PC-9 (cell line): ENCODE data around the gene DND1. TPM values are rescaled to one million over a fixed set of nuclear protein-coding genes. Genes with fewer than 3 reads are reported as not detected.
A peak's percentile ranks its signal among the peaks of the same experiment; 100 is the strongest.
"Not testable (repeated sequence)": the region's sequence is repeated elsewhere in the genome, so short reads cannot be mapped to it uniquely, and the experiment has no call there.

Experiments used
- BruUV-seq: library from RNA; stranded (reverse); fragments of 400-500 nt; replicated peaks from 2 replicates; lab custom pipeline; 2021; lab: Mats Ljungman, UMichigan
- CTCF ChIA-PET: fragments of 300-600 bp; sonication (Branson Sonifier 250); formaldehyde crosslinking; loops from one replicate; lab custom pipeline; 2022; ENCODE audit warnings: antibody characterized with exemption; lab: Charles Lee
- POLR2A ChIA-PET: fragments of 300-600 bp; sonication (Branson Sonifier 250); formaldehyde crosslinking; loops from one replicate; lab custom pipeline; 2022; ENCODE audit warnings: antibody characterized with exemption; ENCODE audit not compliant: unreplicated experiment; lab: Charles Lee
- DNase-seq, 2 experiments: peaks; one replicate each; pipeline versions ENCODE4 v3.0.0 to v3.0.0-alpha.2; 2015 to 2022; ENCODE audit warnings: mixed read lengths in 1 of 2
- H2AFZ ChIP-seq: fragments of 200-600 bp; sonication (generic); 2 replicates; pipeline ENCODE4 v1.8.1; 2017; ENCODE audit warnings: antibody characterized with exemption
- H3F3A ChIP-seq: fragments of 200-600 bp; sonication (generic); 2 replicates; pipeline ENCODE4 v1.8.1; 2017; ENCODE audit warnings: antibody characterized with exemption, mild to moderate bottlenecking, low read depth; ENCODE audit not compliant: insufficient read depth
- H3K27ac ChIP-seq: fragments of 200-600 bp; sonication (generic); 2 replicates; pipeline ENCODE4 v1.6.1; 2016; ENCODE audit warnings: mixed run types
- H3K27me3 ChIP-seq: fragments of 200-600 bp; sonication (generic); 2 replicates; pipeline ENCODE4 v1.6.1; 2016; ENCODE audit warnings: low read depth, mixed run types; ENCODE audit not compliant: insufficient read depth
- H3K36me3 ChIP-seq: fragments of 200-600 bp; sonication (generic); 2 replicates; pipeline ENCODE4 v1.6.1; 2016; ENCODE audit warnings: low read depth, mixed run types
- H3K4me1 ChIP-seq: fragments of 200-600 bp; sonication (generic); replicated peaks from 2 replicates; pipeline ENCODE4 v1.6.1; 2016; ENCODE audit warnings: mixed run types; ENCODE audit not compliant: insufficient read depth
- H3K4me2 ChIP-seq: fragments of 200-600 bp; sonication (generic); 2 replicates; pipeline ENCODE4 v1.6.1; 2017; ENCODE audit warnings: mixed run types
- H3K4me3 ChIP-seq: fragments of 200-600 bp; sonication (generic); 2 replicates; pipeline ENCODE4 v1.6.1; 2016; ENCODE audit warnings: mixed run types
- H3K79me2 ChIP-seq: fragments of 200-600 bp; sonication (generic); 2 replicates; pipeline ENCODE4 v1.6.1; 2017; ENCODE audit warnings: low read depth, mixed run types
- H3K9me2 ChIP-seq: fragments of 200-600 bp; sonication (generic); 2 replicates; pipeline ENCODE4 v1.8.1; 2017; ENCODE audit warnings: mild to moderate bottlenecking; ENCODE audit not compliant: insufficient read depth
- H3K9me3 ChIP-seq: fragments of 200-600 bp; sonication (generic); 2 replicates; pipeline ENCODE4 v1.8.1; 2016; ENCODE audit warnings: low read depth; ENCODE audit not compliant: insufficient read depth
- H4K20me1 ChIP-seq: fragments of 200-600 bp; sonication (generic); 2 replicates; pipeline ENCODE4 v1.8.1; 2017; ENCODE audit not compliant: insufficient read depth
- CTCF ChIP-seq: fragments of 200-600 bp; sonication (generic); conservative IDR thresholded peaks from 2 replicates; pipeline ENCODE4 v1.6.1; 2017; ENCODE audit warnings: mixed run types, antibody characterized with exemption, mild to moderate bottlenecking, moderate library complexity
- EZH2 ChIP-seq: fragments of 200-600 bp; sonication (generic); IDR thresholded peaks from 2 replicates; pipeline ENCODE4 v1.8.0; 2017; ENCODE audit warnings: antibody characterized with exemption, low read depth
- intact Hi-C: fragments of 100-400 bp; cut with micrococcal nuclease; formaldehyde crosslinking; loops from one replicate; pipeline ENCODE4 v1.10.0; 2022; ENCODE audit not compliant: unreplicated experiment
- total RNA-seq: library from RNA; stranded (reverse); gene quantifications from 2 replicates; pipeline ENCODE4 v1.2.3, GENCODE V29; 2021

The DND1 gene
- total RNA-seq, 1 experiment from 2014 or later, result 1.2 TPM

GRCh38 chr5:140630292-140631035 is 42.9 kb downstream of the DND1 start:
- peaks cover 19% of the 10 kb centered on the region for H3F3A ChIP-seq
- H3K4me2 ChIP-seq, result no peak overlapping the region
- H2AFZ ChIP-seq, result no peak overlapping the region
- H3K4me1 ChIP-seq, result peaks cover 6% of the 10 kb centered on the region; the same call in 1 of the 2 replicates
- DNase-seq, result peak in 1 of 2 experiments; percentile 61
- no peaks in the 10 kb centered on the region for H3K9me2 ChIP-seq
- peaks cover 21% of the 10 kb centered on the region for H3K9me3 ChIP-seq
- no peaks in the 10 kb centered on the region for H3K79me2 ChIP-seq
- H3K4me3 ChIP-seq, result no peak overlapping the region
- no peaks in the 10 kb centered on the region for H3K36me3 ChIP-seq
- no peaks in the 10 kb centered on the region for H4K20me1 ChIP-seq
- ChIA-PET CTCF (no interaction called here), POLR2A (interaction anchor here (0.6 kb wide), 1 partner anchor 17 kb away, joined by 3 read pairs; the partner anchor contains the start of genes IK and NDUFA2)
- no peak for TF ChIP-seq EZH2
- no peaks in the 10 kb centered on the region for H3K27me3 ChIP-seq
- intact Hi-C loops, result loop anchor here (5.0 kb wide), 1 partner anchor 388 kb away; no protein-coding TSS in a partner anchor
- H3K27ac ChIP-seq, result peak overlapping the region; percentile 30
- no TSS peak for BruUV-seq

- no peaks in the 10 kb centered on the region for H3K79me2 ChIP-seq
- H3K4me1 ChIP-seq, result peaks cover 6% of the 10 kb centered on the region; the same call in 1 of the 2 replicates
- intact Hi-C loops, result no loop called here
- DNase-seq, result no peak
- no peak overlapping the region for H3K27ac ChIP-seq
- no peak overlapping the region for H3K4me2 ChIP-seq
- no peaks in the 10 kb centered on the region for H3K27me3 ChIP-seq
- POLR2A ChIA-PET, result interaction anchor here (0.7 kb wide), 1 partner anchor 1697 kb away, joined by 3 read pairs; no protein-coding TSS in a partner anchor
- peaks cover 13% of the 10 kb centered on the region for H3F3A ChIP-seq
- no peaks in the 10 kb centered on the region for H3K9me2 ChIP-seq
- no peak overlapping the region for H3K4me3 ChIP-seq
- CTCF ChIA-PET, result no interaction called here
- peaks cover 21% of the 10 kb centered on the region for H3K9me3 ChIP-seq
- no peaks in the 10 kb centered on the region for H4K20me1 ChIP-seq
- no TSS peak for BruUV-seq
- no peak for TF ChIP-seq CTCF
- no peak for TF ChIP-seq EZH2
- H2AFZ ChIP-seq, result no peak overlapping the region
- H3K36me3 ChIP-seq, result no peaks in the 10 kb centered on the region
Observed at GRCh38 chr5:140628711-140629110, 44.7 kb downstream of the DND1 start.

- no peak for DNase-seq
- Histone ChIP-seq H2AFZ (no peak overlapping the region), H3K79me2 (no peaks in the 10 kb centered on the region), H4K20me1 (no peaks in the 10 kb centered on the region), H3K9me2 (no peaks in the 10 kb centered on the region), H3F3A (peaks cover 13% of the 10 kb centered on the region), H3K4me1 (no peaks in the 10 kb centered on the region), H3K36me3 (no peaks in the 10 kb centered on the region), H3K4me2 (no peak overlapping the region), H3K9me3 (peaks cover 21% of the 10 kb centered on the region), H3K4me3 (no peak overlapping the region), H3K27ac (no peak overlapping the region), H3K27me3 (no peaks in the 10 kb centered on the region)
- no peak for TF ChIP-seq EZH2
- TF ChIP-seq CTCF, result no peak
- POLR2A ChIA-PET, result interaction anchor here (0.6 kb wide), 1 partner anchor 856 kb away, joined by 3 read pairs; no protein-coding TSS in a partner anchor
- intact Hi-C loops, result no loop called here
- no TSS peak for BruUV-seq
- CTCF ChIA-PET, result no interaction called here
Observed at GRCh38 chr5:140627972-140628371, 45.4 kb downstream of the DND1 start.

GRCh38 chr5:140624886-140625285 is 48.5 kb downstream of the DND1 start:
- H3K4me2 ChIP-seq, CTCF ChIA-PET, BruUV-seq: not testable (repeated sequence)

GRCh38 chr5:140623061-140623460 is 50.3 kb downstream of the DND1 start:
- H2AFZ ChIP-seq, POLR2A ChIA-PET, H3K79me2 ChIP-seq, H4K20me1 ChIP-seq, H3K27ac ChIP-seq, H3K27me3 ChIP-seq, H3K4me3 ChIP-seq, DNase-seq, H3K4me1 ChIP-seq, H3F3A ChIP-seq, H3K4me2 ChIP-seq, BruUV-seq, H3K9me2 ChIP-seq, H3K36me3 ChIP-seq, intact Hi-C loops: not testable (repeated sequence)
- CTCF ChIA-PET, result interaction anchor here (0.6 kb wide), 1 partner anchor 31 kb away, joined by 8 read pairs; no protein-coding TSS in a partner anchor
- H3K9me3 ChIP-seq, result peaks cover 19% of the 10 kb centered on the region

More at GRCh38 chr5:140624886-140625285, 48.5 kb downstream of the DND1 start:
- Histone ChIP-seq H2AFZ (0 out of 2 replicates have a peak overlapping the region, but pooled peaks have one; percentile 23), H3K9me3 (peaks cover 22% of the 10 kb centered on the region)
- H4K20me1 ChIP-seq, H3K4me3 ChIP-seq, H3K36me3 ChIP-seq, H3K4me1 ChIP-seq, H3K79me2 ChIP-seq, H3K27ac ChIP-seq, H3K9me2 ChIP-seq, H3F3A ChIP-seq, intact Hi-C loops, DNase-seq, H3K27me3 ChIP-seq: not testable (repeated sequence)
- POLR2A ChIA-PET, result interaction anchor here (0.6 kb wide), 1 partner anchor 23 kb away, joined by 4 read pairs; the partner anchor contains the start of gene IK
